HCT116 (cell line): ENCODE results near the gene LNP1. TPM values are rescaled to one million over a fixed set of nuclear protein-coding genes. Genes with fewer than 3 reads are reported as not detected.

Experiments
- ATAC-seq: fragments of 200-7000 bp; cut with Tn5 transposase; 2 replicates; pipeline ENCODE4 v1.9.1; 2020; ENCODE audit warnings: mild to moderate bottlenecking, moderate library complexity
- BruUV-seq: library from RNA; stranded (reverse); fragments of 400-500 nt; replicated peaks from 2 replicates; lab custom pipeline; 2021; lab: Mats Ljungman, UMichigan
- CTCF ChIA-PET: fragments of 300-600 bp; sonication (Branson Sonifier 250); formaldehyde crosslinking; loops from one replicate; lab custom pipeline; 2021; ENCODE audit warnings: antibody characterized with exemption; lab: Charles Lee
- POLR2A ChIA-PET: fragments of 300-600, 350-600 bp; sonication (Branson Sonifier 250); formaldehyde crosslinking; loops from one replicate; lab custom pipeline; 2021; ENCODE audit warnings: antibody characterized with exemption; lab: Charles Lee
- RAD21 ChIA-PET, 2 experiments: fragments of 300-600 bp; sonication (Branson Sonifier 250); formaldehyde crosslinking; loops; one replicate each; lab custom pipeline; 2023; ENCODE audit warnings: low total read pairs in 2 of 2; ENCODE audit not compliant: uncharacterized antibody in 2 of 2, unreplicated experiment in 2 of 2, low non-redundant PET in 1 of 2; lab: Charles Lee
- DNase-seq: peaks from one replicate; pipeline ENCODE4 v3.0.0-alpha.2; 2010; ENCODE audit warnings: low read depth, low spot score
- H2AFZ ChIP-seq: fragments of 200-600 bp; shearing (Covaris generic), sonication (generic); 2 replicates; pipeline ENCODE4 v1.6.1; 2017; ENCODE audit warnings: low read depth, mixed run types, mixed read lengths, antibody characterized with exemption, low read length; ENCODE audit not compliant: poor library complexity, severe bottlenecking
- H3K27ac ChIP-seq: 2 replicates; pipeline ENCODE4 v1.5.1; 2012; ENCODE audit warnings: low read depth, low read length
- H3K27me3 ChIP-seq: fragments of 200-600 bp; sonication (generic); 2 replicates; pipeline ENCODE4 v1.6.1; 2016; ENCODE audit warnings: mixed run types, low read length, mixed read lengths; ENCODE audit not compliant: insufficient read depth
- H3K36me3 ChIP-seq, 2 experiments: fragments of 200-500 bp in 1 of 2; fragments of 200-600 bp in 1 of 2; sonication (Bioruptor generic) in 1 of 2; sonication (generic) in 1 of 2; 2 replicates each; pipeline versions ENCODE4 v1.5.1 to v1.6.1; 2014 to 2016; ENCODE audit warnings: low read length in 2 of 2, inconsistent platforms in 1 of 2, mixed read lengths in 1 of 2, mixed run types in 1 of 2; ENCODE audit not compliant: insufficient read depth in 2 of 2, control insufficient read depth in 1 of 2
- H3K4me1 ChIP-seq, 2 experiments: fragments of 200-600 bp in 1 of 2; sonication (generic) in 1 of 2; 2 replicates each; pipeline versions ENCODE4 v1.5.1 to v1.6.1; 2012 to 2017; ENCODE audit warnings: low read length in 2 of 2, inconsistent platforms in 1 of 2, mild to moderate bottlenecking in 1 of 2, mixed read lengths in 1 of 2, mixed run types in 1 of 2, moderate library complexity in 1 of 2; ENCODE audit not compliant: insufficient read depth in 2 of 2, control insufficient read depth in 1 of 2
- H3K4me2 ChIP-seq: fragments of 200-600 bp; sonication (generic); 2 replicates; pipeline ENCODE4 v1.6.1; 2017; ENCODE audit warnings: mixed run types, low read length, mixed read lengths
- H3K4me3 ChIP-seq, 2 experiments: fragments of 200-600 bp in 1 of 2; sonication (generic) in 1 of 2; replicated peaks in 1 of 2; 2 replicates each; pipeline ENCODE4 v1.5.1; 2011 to 2016; ENCODE audit warnings: low read length in 2 of 2, control low read depth in 1 of 2, low read depth in 1 of 2, mild to moderate bottlenecking in 1 of 2, mixed read lengths in 1 of 2, mixed run types in 1 of 2
- H3K79me2 ChIP-seq: fragments of 200-600 bp; sonication (generic); 2 replicates; pipeline ENCODE4 v1.6.1; 2017; ENCODE audit warnings: mild to moderate bottlenecking, mixed run types, low read length, moderate library complexity, mixed read lengths; ENCODE audit not compliant: insufficient read depth
- H3K9ac ChIP-seq: fragments of 200-600 bp; sonication (generic); 2 replicates; pipeline ENCODE4 v1.6.1; 2016; ENCODE audit warnings: low read length, mixed read lengths
- H3K9me2 ChIP-seq: fragments of 200-600 bp; sonication (generic), shearing (Covaris generic); 2 replicates; pipeline ENCODE4 v1.6.1; 2017; ENCODE audit warnings: mixed run types, mild to moderate bottlenecking, moderate library complexity; ENCODE audit not compliant: insufficient read depth
- H3K9me3 ChIP-seq, 2 experiments: fragments of 200-500 bp in 1 of 2; fragments of 200-600 bp in 1 of 2; sonication (Bioruptor generic) in 1 of 2; sonication (generic) in 1 of 2; 2 replicates each; pipeline ENCODE4 v1.6.1; 2014 to 2017; ENCODE audit warnings: low read length in 2 of 2, mixed read lengths in 2 of 2, inconsistent platforms in 1 of 2, low read depth in 1 of 2, mild to moderate bottlenecking in 1 of 2, mixed run types in 1 of 2, moderate library complexity in 1 of 2; ENCODE audit not compliant: control insufficient read depth in 1 of 2, insufficient read depth in 1 of 2
- H4K20me1 ChIP-seq: fragments of 200-600 bp; sonication (generic), shearing (Covaris generic); 2 replicates; pipeline ENCODE4 v1.6.1; 2017; ENCODE audit warnings: mixed run types, mild to moderate bottlenecking, moderate library complexity; ENCODE audit not compliant: insufficient read depth
- CBX3 ChIP-seq: IDR thresholded peaks from 2 replicates; pipeline ENCODE4 v1.6.1; 2012; ENCODE audit warnings: low read depth
- CEBPB ChIP-seq: IDR thresholded peaks from 2 replicates; pipeline ENCODE4 v1.6.1; 2012; ENCODE audit warnings: low read depth
- CTCF ChIP-seq, 3 experiments: fragments of 200-600 bp in 1 of 3; sonication (generic) in 1 of 3; IDR thresholded peaks in 2 of 3; conservative IDR thresholded peaks in 1 of 3; 2 replicates each; pipeline ENCODE4 v1.5.1; 2012 to 2017; ENCODE audit warnings: low read depth in 2 of 3, low read length in 2 of 3, antibody characterized with exemption in 1 of 3, borderline replicate concordance in 1 of 3, control low read depth in 1 of 3, mild to moderate bottlenecking in 1 of 3, mixed read lengths in 1 of 3, mixed run types in 1 of 3, moderate library complexity in 1 of 3; ENCODE audit not compliant: insufficient read depth in 1 of 3
- EGR1 ChIP-seq: IDR thresholded peaks from 2 replicates; pipeline ENCODE4 v1.6.1; 2012; ENCODE audit warnings: low read depth
- EZH2phosphoT487 ChIP-seq: fragments of 200-600 bp; IDR thresholded peaks from 2 replicates; pipeline ENCODE4 v1.6.1; 2018; ENCODE audit warnings: antibody characterized with exemption, borderline replicate concordance
- FOSL1 ChIP-seq: IDR thresholded peaks from 2 replicates; pipeline ENCODE4 v1.6.1; 2012; ENCODE audit warnings: low read depth
- MAX ChIP-seq: IDR thresholded peaks from 2 replicates; pipeline ENCODE4 v1.6.1; 2012
- POLR2AphosphoS5 ChIP-seq: IDR thresholded peaks from 2 replicates; pipeline ENCODE4 v1.6.1; 2011; ENCODE audit warnings: mild to moderate bottlenecking, low read depth, low read length, moderate library complexity
- RAD21 ChIP-seq: IDR thresholded peaks from 2 replicates; pipeline ENCODE4 v1.6.1; 2012; ENCODE audit warnings: low read depth, mild to moderate bottlenecking
- REST ChIP-seq: IDR thresholded peaks from 2 replicates; pipeline ENCODE4 v1.6.1; 2012; ENCODE audit warnings: low read depth
- SIN3A ChIP-seq: IDR thresholded peaks from 2 replicates; pipeline ENCODE4 v1.6.1; 2012; ENCODE audit warnings: low read depth
- SP1 ChIP-seq: IDR thresholded peaks from 2 replicates; pipeline ENCODE4 v1.6.1; 2012; ENCODE audit warnings: low read depth
- SRF ChIP-seq: IDR thresholded peaks from 2 replicates; pipeline ENCODE4 v1.6.1; 2012; ENCODE audit warnings: low read depth
- YY1 ChIP-seq: IDR thresholded peaks from 2 replicates; pipeline ENCODE4 v1.6.1; 2011; ENCODE audit warnings: low read length, low read depth, moderate library complexity, mild to moderate bottlenecking; ENCODE audit not compliant: insufficient replicate concordance; ENCODE audit errors: extremely low read depth
- ZFX ChIP-seq: fragments of 450-650 bp; IDR thresholded peaks from 2 replicates; pipeline ENCODE4 v1.6.1; 2017
- ZNF274 ChIP-seq: fragments of 200-500 bp; sonication (Bioruptor generic); IDR thresholded peaks from 2 replicates; pipeline ENCODE4 v1.6.1; 2014; ENCODE audit warnings: mild to moderate bottlenecking, low read depth, low read length, inconsistent platforms
- intact Hi-C: fragments of 100-400 bp; cut with micrococcal nuclease; formaldehyde crosslinking; loops from 2 replicates; pipeline ENCODE4 v1.10.0; 2022
- total RNA-seq: library from RNA; stranded (reverse); gene quantifications from one replicate; pipeline ENCODE4 v1.2.1, GENCODE V29; 2021; ENCODE audit not compliant: unreplicated experiment

Gene LNP1
- total RNA-seq, 1 experiment from 2014 or later, result 1.6 TPM

GRCh38 chr3:100416863-100417262, 15.5 kb downstream of the LNP1 start:
- H3K9ac ChIP-seq, result no peak overlapping the region
- ATAC-seq (no peak), DNase-seq (no peak)
- H3K79me2 ChIP-seq, result no peaks in the 10 kb centered on the region
- no peaks in the 10 kb centered on the region for H3K4me1 ChIP-seq
- POLR2A ChIA-PET, result no interaction called here
- no peak overlapping the region for H2AFZ ChIP-seq
- no peak overlapping the region for H3K4me2 ChIP-seq
- no peak overlapping the region for H3K27ac ChIP-seq
- intact Hi-C loops, result no loop called here
- CTCF ChIA-PET, result no interaction called here
- TF ChIP-seq SP1 (no peak), RAD21 (no peak), FOSL1 (no peak), CBX3 (no peak), SIN3A (no peak), EGR1 (no peak), ZFX (no peak), SRF (no peak), YY1 (no peak), CTCF (IDR thresholded peaks at IDR 0.05 in 2 of 3, conservative IDR thresholded peaks at IDR 0.05 in 1 of 3; ENCODE audit: borderline replicate concordance in 1 of 3, insufficient read depth in 1 of 3, low read depth in 2 of 3, low read length in 2 of 3) (no peak), EZH2phosphoT487 (no peak), ZNF274 (no peak), CEBPB (no peak), POLR2AphosphoS5 (no peak), REST (no peak), MAX (no peak)
- no peaks in the 10 kb centered on the region for H3K9me2 ChIP-seq
- H3K36me3 ChIP-seq, result no peaks in the 10 kb centered on the region
- no TSS peak for BruUV-seq
- RAD21 ChIA-PET, result no interaction called here
- no peaks in the 10 kb centered on the region for H3K27me3 ChIP-seq
- no peaks in the 10 kb centered on the region for H4K20me1 ChIP-seq
- no peak overlapping the region for H3K4me3 ChIP-seq
- H3K9me3 ChIP-seq, result no peaks in the 10 kb centered on the region
